Measurements from ENCODE around the gene TAF13. TPM values are rescaled to one million over a fixed set of nuclear protein-coding genes. Genes with fewer than 3 reads are reported as not detected.

TAF13 gene
- total RNA-seq, 2 experiments from 2014 or later, result 25.9 to 26.5 TPM

- Histone ChIP-seq H3K27me3 (ENCODE audit: control insufficient read depth in 1 of 2, insufficient read depth in 2 of 2, low read length in 2 of 2) (no peaks in the 10 kb centered on the region), H3K4me3 (ENCODE audit: low read length) (no peak overlapping the region), H3K27ac (ENCODE audit: low read depth in 1 of 2, low read length in 2 of 2) (no peak overlapping the region), H3K9me3 (ENCODE audit: control insufficient read depth in 1 of 2, insufficient read depth in 1 of 2, low read length in 2 of 2) (no peaks in the 10 kb centered on the region), H3K4me1 (ENCODE audit: insufficient read depth, low read length) (peaks cover 8% of the 10 kb centered on the region), H3K36me3 (ENCODE audit: insufficient read depth, low read length) (no peaks in the 10 kb centered on the region)
- Mint-ChIP-seq H3K9me3 (no peaks in the 10 kb centered on the region), H3K36me3 (ENCODE audit: low read depth) (peaks cover 3% of the 10 kb centered on the region), H3K27ac (no peak overlapping the region), H3K4me1 (ENCODE audit: low read depth) (peaks cover 8% of the 10 kb centered on the region), H3K27me3 (peaks cover 1% of the 10 kb centered on the region), H3K4me3 (no peak overlapping the region)
- CTCF ChIA-PET, result interaction anchor here (1.5 kb wide), 1 partner anchor 8 kb away, joined by 7 read pairs; no protein-coding TSS in a partner anchor
- ATAC-seq (ENCODE audit: poor library complexity) (no peak), DNase-seq (no peak)
- TF ChIP-seq, protein P1, sequence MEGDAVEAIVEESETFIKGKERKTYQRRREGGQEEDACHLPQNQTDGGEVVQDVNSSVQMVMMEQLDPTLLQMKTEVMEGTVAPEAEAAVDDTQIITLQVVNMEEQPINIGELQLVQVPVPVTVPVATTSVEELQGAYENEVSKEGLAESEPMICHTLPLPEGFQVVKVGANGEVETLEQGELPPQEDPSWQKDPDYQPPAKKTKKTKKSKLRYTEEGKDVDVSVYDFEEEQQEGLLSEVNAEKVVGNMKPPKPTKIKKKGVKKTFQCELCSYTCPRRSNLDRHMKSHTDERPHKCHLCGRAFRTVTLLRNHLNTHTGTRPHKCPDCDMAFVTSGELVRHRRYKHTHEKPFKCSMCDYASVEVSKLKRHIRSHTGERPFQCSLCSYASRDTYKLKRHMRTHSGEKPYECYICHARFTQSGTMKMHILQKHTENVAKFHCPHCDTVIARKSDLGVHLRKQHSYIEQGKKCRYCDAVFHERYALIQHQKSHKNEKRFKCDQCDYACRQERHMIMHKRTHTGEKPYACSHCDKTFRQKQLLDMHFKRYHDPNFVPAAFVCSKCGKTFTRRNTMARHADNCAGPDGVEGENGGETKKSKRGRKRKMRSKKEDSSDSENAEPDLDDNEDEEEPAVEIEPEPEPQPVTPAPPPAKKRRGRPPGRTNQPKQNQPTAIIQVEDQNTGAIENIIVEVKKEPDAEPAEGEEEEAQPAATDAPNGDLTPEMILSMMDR (IDR thresholded peaks at IDR 0.05), result no peak
- intact Hi-C loops (cut with DNase I, micrococcal nuclease), result no loop called here
- POLR2A ChIA-PET, result interaction anchor here (0.7 kb wide), 1 partner anchor 8 kb away, joined by 3 read pairs; no protein-coding TSS in a partner anchor
Measured at GRCh38 chr1:109107785-109108184, 32.0 kb upstream of the TAF13 start.

GRCh38 chr1:109105881-109106280 is 30.1 kb upstream of the TAF13 start:
- ChIA-PET POLR2A (no interaction called here), CTCF (no interaction called here)
- Mint-ChIP-seq H3K27ac (peak overlapping the region; percentile 41), H3K36me3 (ENCODE audit: low read depth) (peaks cover 6% of the 10 kb centered on the region), H3K4me1 (ENCODE audit: low read depth) (peaks cover 6% of the 10 kb centered on the region), H3K4me3 (no peak overlapping the region), H3K27me3 (no peaks in the 10 kb centered on the region), H3K9me3 (no peaks in the 10 kb centered on the region)
- ATAC-seq (ENCODE audit: poor library complexity), result no peak
- no peaks in the 10 kb centered on the region for H3K27me3 ChIP-seq (ENCODE audit: control insufficient read depth in 1 of 2, insufficient read depth in 2 of 2, low read length in 2 of 2)
- no peak for DNase-seq
- no peak overlapping the region for H3K4me3 ChIP-seq (ENCODE audit: low read length)
- H3K4me1 ChIP-seq (ENCODE audit: insufficient read depth, low read length), result peaks cover 9% of the 10 kb centered on the region
- H3K36me3 ChIP-seq (ENCODE audit: insufficient read depth, low read length), result no peaks in the 10 kb centered on the region
- no peaks in the 10 kb centered on the region for H3K9me3 ChIP-seq (ENCODE audit: control insufficient read depth in 1 of 2, insufficient read depth in 1 of 2, low read length in 2 of 2)
- intact Hi-C loops (cut with DNase I, micrococcal nuclease), result no loop called here
- H3K27ac ChIP-seq (ENCODE audit: low read depth in 1 of 2, low read length in 2 of 2), result no peak overlapping the region
- TF ChIP-seq, protein P1 (IDR thresholded peaks at IDR 0.05), result no peak

- DNase-seq (no peak), ATAC-seq (ENCODE audit: poor library complexity) (no peak)
- POLR2A ChIA-PET, result interaction anchor here (0.9 kb wide), 1 partner anchor 9 kb away, joined by 3 read pairs; the partner anchor contains the start of gene ELAPOR1
- intact Hi-C loops (cut with DNase I, micrococcal nuclease), result no loop called here
- no peaks in the 10 kb centered on the region for H3K9me3 ChIP-seq (ENCODE audit: control insufficient read depth in 1 of 2, insufficient read depth in 1 of 2, low read length in 2 of 2)
- H3K4me1 Mint-ChIP-seq (ENCODE audit: low read depth), result peaks cover 11% of the 10 kb centered on the region
- peaks cover 16% of the 10 kb centered on the region for H3K36me3 Mint-ChIP-seq (ENCODE audit: low read depth)
- H3K27ac ChIP-seq (ENCODE audit: low read depth in 1 of 2, low read length in 2 of 2), result no peak overlapping the region
- CTCF ChIA-PET, result no interaction called here
- H3K4me3 Mint-ChIP-seq, result no peak overlapping the region
- H3K9me3 Mint-ChIP-seq, result no peaks in the 10 kb centered on the region
- no peaks in the 10 kb centered on the region for H3K36me3 ChIP-seq (ENCODE audit: insufficient read depth, low read length)
- H3K4me1 ChIP-seq (ENCODE audit: insufficient read depth, low read length), result peaks cover 20% of the 10 kb centered on the region
- no peaks in the 10 kb centered on the region for H3K27me3 Mint-ChIP-seq
- peak overlapping the region; percentile 39 for H3K27ac Mint-ChIP-seq
- TF ChIP-seq, protein P1 (IDR thresholded peaks at IDR 0.05), result no peak
- no peaks in the 10 kb centered on the region for H3K27me3 ChIP-seq (ENCODE audit: control insufficient read depth in 1 of 2, insufficient read depth in 2 of 2, low read length in 2 of 2)
- H3K4me3 ChIP-seq (ENCODE audit: low read length), result no peak overlapping the region
Measured at GRCh38 chr1:109104364-109105151, 28.8 kb upstream of the TAF13 start.
